ENCODE measurements around the gene MGAM2.
A peak's percentile ranks its signal among the peaks of the same experiment; 100 is the strongest.

The MGAM2 gene

GRCh38 chr7:142130267-142130666 lies 18.7 kb downstream of the MGAM2 start (continued):
- TF ChIP-seq CREB5 (CRISPR knock-in tag; IDR thresholded peaks at IDR 0.05; ENCODE audit: low read depth) (no peak), TOX (CRISPR knock-in tag; IDR thresholded peaks at IDR 0.05; ENCODE audit: borderline replicate concordance) (no peak), ZNF70 (CRISPR knock-in tag; IDR thresholded peaks at IDR 0.05) (no peak)

- peak; percentile 41; the same call in 2 of the 3 replicates for ATAC-seq
- TF ChIP-seq OSR1 (CRISPR knock-in tag; IDR thresholded peaks at IDR 0.05) (no peak), ESRRG (CRISPR knock-in tag; IDR thresholded peaks at IDR 0.05) (no peak), ZC3H10 (CRISPR knock-in tag; IDR thresholded peaks at IDR 0.05) (no peak), ZNF565 (CRISPR knock-in tag; conservative IDR thresholded peaks at IDR 0.05; ENCODE audit: low read depth) (no peak), BACH2 (CRISPR knock-in tag; IDR thresholded peaks at IDR 0.05; ENCODE audit: borderline replicate concordance) (no peak), TCF4 (CRISPR knock-in tag; IDR thresholded peaks at IDR 0.05; ENCODE audit: borderline replicate concordance) (no peak), CSDC2 (CRISPR knock-in tag; IDR thresholded peaks at IDR 0.05) (no peak), TSHZ2 (CRISPR knock-in tag; IDR thresholded peaks at IDR 0.05) (no peak), ZNF8 (CRISPR knock-in tag; IDR thresholded peaks at IDR 0.05) (no peak), CSRNP3 (CRISPR knock-in tag; IDR thresholded peaks at IDR 0.05) (no peak), ARNTL (CRISPR knock-in tag; IDR thresholded peaks at IDR 0.05; ENCODE audit: borderline replicate concordance, low read depth) (no peak), PATZ1 (CRISPR knock-in tag; IDR thresholded peaks at IDR 0.05; ENCODE audit: borderline replicate concordance) (no peak), GLIS3 (CRISPR knock-in tag; IDR thresholded peaks at IDR 0.05) (no peak), SNAI2 (CRISPR knock-in tag; IDR thresholded peaks at IDR 0.05) (no peak)
Observed at GRCh38 chr7:142131439-142132185, 20.1 kb downstream of the MGAM2 start.

GRCh38 chr7:142133731-142134148 lies 22.2 kb downstream of the MGAM2 start:
- no peak for ATAC-seq
- no peak for TF ChIP-seq POU6F1 (CRISPR knock-in tag; IDR thresholded peaks at IDR 0.05; ENCODE audit: borderline replicate concordance, low read depth)
- TF ChIP-seq PATZ1 (CRISPR knock-in tag; IDR thresholded peaks at IDR 0.05; ENCODE audit: borderline replicate concordance) = no peak
- no peak for TF ChIP-seq BACH2 (CRISPR knock-in tag; IDR thresholded peaks at IDR 0.05; ENCODE audit: borderline replicate concordance)
- TF ChIP-seq CSRNP3 (CRISPR knock-in tag; IDR thresholded peaks at IDR 0.05) = no peak
- TF ChIP-seq GLIS3 (CRISPR knock-in tag; IDR thresholded peaks at IDR 0.05) = no peak
- TF ChIP-seq TSHZ2 (CRISPR knock-in tag; IDR thresholded peaks at IDR 0.05) = no peak
- TF ChIP-seq PPARA (CRISPR knock-in tag; IDR thresholded peaks at IDR 0.05; ENCODE audit: borderline replicate concordance) = no peak
- TF ChIP-seq CREB5 (CRISPR knock-in tag; IDR thresholded peaks at IDR 0.05; ENCODE audit: low read depth) = no peak

Measured in SK-N-SH treated with all-trans-retinoic acid at 6 μM for 48 hours (cell line).